IMR-90 (cell line): Measurements from ENCODE around the gene SLC15A3. TPM values are rescaled to one million over a fixed set of nuclear protein-coding genes. Genes with fewer than 3 reads are reported as not detected.
A peak's percentile ranks its signal among the peaks of the same experiment; 100 is the strongest.

ENCODE experiments used
- ATAC-seq: fragments of 200-7000 bp; cut with Tn5 transposase; 2 replicates; pipeline ENCODE4 v1.9.1; 2020; ENCODE audit warnings: low read depth, mild to moderate bottlenecking, moderate library complexity
- BruUV-seq: library from RNA; stranded (reverse); fragments of 400-500 nt; replicated peaks from 2 replicates; lab custom pipeline; 2021; lab: Mats Ljungman, UMichigan
- CTCF ChIA-PET: fragments of 300-600 bp; formaldehyde crosslinking; extraction: SDS; loops from one replicate; lab custom pipeline; 2021; ENCODE audit warnings: antibody characterized with exemption; lab: Yijun Ruan, JAX
- POLR2A ChIA-PET: fragments of 300-600 bp; sonication (Branson Sonifier 250); formaldehyde crosslinking; loops from one replicate; lab custom pipeline; 2022; ENCODE audit warnings: antibody characterized with exemption; ENCODE audit not compliant: unreplicated experiment; lab: Charles Lee
- DNase-seq: peaks from one replicate; pipeline ENCODE4 v3.0.0; 2013
- H2AFZ ChIP-seq: replicated peaks from 2 replicates; pipeline ENCODE3; 2013; ENCODE audit warnings: low read length, mild to moderate bottlenecking; ENCODE audit not compliant: poor library complexity
- H2AK5ac ChIP-seq: 2 replicates; pipeline ENCODE4 v1.6.1; 2013; ENCODE audit warnings: low read depth, low read length, inconsistent platforms
- H2AK9ac ChIP-seq: replicated peaks from 2 replicates; pipeline ENCODE3; 2013; ENCODE audit warnings: mild to moderate bottlenecking, low read depth, low read length, moderate library complexity; ENCODE audit not compliant: poor library complexity
- H2BK120ac ChIP-seq: 2 replicates; pipeline ENCODE4 v1.6.1; 2013; ENCODE audit warnings: low read depth, low read length, inconsistent platforms
- H2BK15ac ChIP-seq: 3 replicates; pipeline ENCODE4 v1.6.1; 2013; ENCODE audit warnings: low read depth, low read length, inconsistent platforms
- H2BK20ac ChIP-seq: 2 replicates; pipeline ENCODE4 v1.6.1; 2013; ENCODE audit warnings: low read depth, mild to moderate bottlenecking, inconsistent platforms, low read length, moderate library complexity
- H2BK5ac ChIP-seq: 2 replicates; pipeline ENCODE4 v1.6.1; 2013; ENCODE audit warnings: mild to moderate bottlenecking, low read depth, low read length, inconsistent platforms; ENCODE audit not compliant: poor library complexity, severe bottlenecking
- H3K14ac ChIP-seq: replicated peaks from 2 replicates; pipeline ENCODE4 v1.6.1; 2013; ENCODE audit warnings: low read depth, low read length, inconsistent platforms
- H3K18ac ChIP-seq: 2 replicates; pipeline ENCODE4 v1.6.1; 2013; ENCODE audit warnings: low read depth, low read length, control low read depth
- H3K23ac ChIP-seq: 2 replicates; pipeline ENCODE4 v1.6.1; 2013; ENCODE audit warnings: low read depth, low read length, inconsistent platforms
- H3K27ac ChIP-seq: 2 replicates; pipeline ENCODE4 v1.5.1; 2013; ENCODE audit warnings: mild to moderate bottlenecking, control low read depth, low read length; ENCODE audit not compliant: insufficient read depth
- H3K27me3 ChIP-seq: 2 replicates; pipeline ENCODE4 v1.6.1; 2013; ENCODE audit warnings: low read length; ENCODE audit not compliant: control insufficient read depth, insufficient read depth
- H3K36me3 ChIP-seq: 2 replicates; pipeline ENCODE4 v1.6.1; 2013; ENCODE audit warnings: low read length, mixed read lengths; ENCODE audit not compliant: control insufficient read depth, insufficient read depth
- H3K4ac ChIP-seq: 2 replicates; pipeline ENCODE4 v1.6.1; 2013; ENCODE audit warnings: low read depth, low read length, inconsistent platforms
- H3K4me1 ChIP-seq: 2 replicates; pipeline ENCODE4 v1.6.1; 2013; ENCODE audit warnings: low read length, mixed read lengths; ENCODE audit not compliant: control insufficient read depth, insufficient read depth
- H3K4me2 ChIP-seq: 2 replicates; pipeline ENCODE4 v1.6.1; 2013; ENCODE audit warnings: low read depth, mild to moderate bottlenecking, control low read depth, low read length, moderate library complexity
- H3K4me3 ChIP-seq: 2 replicates; pipeline ENCODE4 v1.5.1; 2013; ENCODE audit warnings: low read depth, mild to moderate bottlenecking, control low read depth, low read length, moderate library complexity; ENCODE audit not compliant: insufficient read depth
- H3K56ac ChIP-seq: 2 replicates; pipeline ENCODE4 v1.6.1; 2013; ENCODE audit warnings: low read length, inconsistent platforms; ENCODE audit not compliant: insufficient read depth; ENCODE audit errors: extremely low read depth
- H3K79me1 ChIP-seq, 2 experiments: 2 replicates each; pipeline ENCODE4 v1.6.1; 2013; ENCODE audit warnings: low read length in 2 of 2, inconsistent platforms in 1 of 2, low read depth in 1 of 2
- H3K9ac ChIP-seq: 2 replicates; pipeline ENCODE4 v1.6.1; 2013; ENCODE audit warnings: low read depth, low read length, control low read depth
- H3K9me1 ChIP-seq: 2 replicates; pipeline ENCODE4 v1.6.1; 2013; ENCODE audit warnings: low read length, inconsistent platforms; ENCODE audit not compliant: insufficient read depth
- H3K9me3 ChIP-seq: 2 replicates; pipeline ENCODE4 v1.6.1; 2013; ENCODE audit warnings: low read length; ENCODE audit not compliant: control insufficient read depth, insufficient read depth
- H4K20me1 ChIP-seq: 2 replicates; pipeline ENCODE4 v1.6.1; 2013; ENCODE audit warnings: low read length, inconsistent platforms; ENCODE audit not compliant: insufficient read depth
- H4K5ac ChIP-seq: 2 replicates; pipeline ENCODE4 v1.6.1; 2013; ENCODE audit warnings: mild to moderate bottlenecking, low read depth, low read length, control low read depth
- H4K8ac ChIP-seq, 2 experiments: 2 replicates each; pipeline ENCODE4 v1.6.1; 2013; ENCODE audit warnings: low read depth in 2 of 2, low read length in 2 of 2, control low read depth in 1 of 2, inconsistent platforms in 1 of 2
- H4K91ac ChIP-seq: 2 replicates; pipeline ENCODE4 v1.6.1; 2013; ENCODE audit warnings: low read depth, low read length, inconsistent platforms; ENCODE audit not compliant: insufficient read depth
- BHLHE40 ChIP-seq: fragments of 150-350 bp; IDR thresholded peaks from 2 replicates; pipeline ENCODE4 v1.6.1; 2016; ENCODE audit warnings: mild to moderate bottlenecking, low read depth, low read length
- CEBPB ChIP-seq: IDR thresholded peaks from 2 replicates; pipeline ENCODE4 v1.6.1; 2012; ENCODE audit warnings: low read depth, low read length, improper control_type of control experiment
- FOS ChIP-seq: fragments of 150-350 bp; IDR thresholded peaks from 2 replicates; pipeline ENCODE4 v1.6.1; 2016; ENCODE audit warnings: low read depth, low read length
- NFE2L2 ChIP-seq: fragments of 150-350 bp; IDR thresholded peaks from 2 replicates; pipeline ENCODE4 v1.6.1; 2016; ENCODE audit warnings: low read depth, mild to moderate bottlenecking, low read length
- POLR2A ChIP-seq: IDR thresholded peaks from 2 replicates; pipeline ENCODE4 v1.6.1; 2012; ENCODE audit warnings: mild to moderate bottlenecking, low read depth, low read length
- RAD21 ChIP-seq: IDR thresholded peaks from 2 replicates; pipeline ENCODE4 v1.6.1; 2012; ENCODE audit warnings: low read length, improper control_type of control experiment
- RCOR1 ChIP-seq: IDR thresholded peaks from 2 replicates; pipeline ENCODE4 v1.6.1; 2012; ENCODE audit warnings: mild to moderate bottlenecking, low read length, improper control_type of control experiment; ENCODE audit not compliant: insufficient replicate concordance
- SMC3 ChIP-seq: fragments of 150-350 bp; IDR thresholded peaks from 2 replicates; pipeline ENCODE4 v1.6.1; 2016; ENCODE audit warnings: low read depth, mild to moderate bottlenecking, antibody characterized with exemption, low read length, moderate library complexity
- USF2 ChIP-seq: fragments of 150-350 bp; IDR thresholded peaks from 2 replicates; pipeline ENCODE4 v1.6.1; 2017; ENCODE audit warnings: mild to moderate bottlenecking, antibody characterized with exemption, low read length, low read depth
- WGBS, 2 experiments: methylation state at CpG; one replicate each; pipeline versions ENCODE4 v1.1.5 to v1.1.7; 2013; ENCODE audit warnings: missing lambda C conversion rate in 2 of 2; ENCODE audit not compliant: insufficient read length in 1 of 2; ENCODE audit errors: extremely low coverage in 2 of 2; 5-methylcytosine and 5-hydroxymethylcytosine counted together
- dilution Hi-C: fragments of 300-500 bp; cut with HindIII; formaldehyde crosslinking; loops from one replicate; pipeline ENCODE4 v1.14.3; 2018; ENCODE audit warnings: low sequenced_read_pairs; ENCODE audit not compliant: unreplicated experiment
- in situ Hi-C: fragments of 300-500 bp; cut with MboI; formaldehyde crosslinking; loops from 3 replicates; pipeline ENCODE4 v1.14.3; 2019; ENCODE audit warnings: low sequenced_read_pairs, inconsistent platforms, mixed read lengths
- intact Hi-C: fragments of 100-400 bp; cut with micrococcal nuclease; formaldehyde crosslinking; loops from 2 replicates; pipeline ENCODE4 v1.10.0; 2022
- polyA plus RNA-seq, 3 experiments: library from polyadenylated mRNA; depleted of rRNA; stranded (reverse); fragments of >200 nt; gene quantifications; 2 replicates each; pipeline ENCODE4 v1.2.3, GENCODE V29; 2012; ENCODE audit warnings: low replicate concordance in 1 of 3
- total RNA-seq: library from RNA; depleted of rRNA; stranded (reverse); fragments of >200 nt; gene quantifications from 2 replicates; pipeline ENCODE4 v1.2.3, GENCODE V29; 2012
- TF ChIP-seq, protein P1 (sequence below): conservative IDR thresholded peaks from 2 replicates; pipeline ENCODE4 v1.5.1; 2012; ENCODE audit warnings: mild to moderate bottlenecking, low read depth, low read length, improper control_type of control experiment
- TF ChIP-seq, protein P2 (sequence below): fragments of 150-350 bp; IDR thresholded peaks from 2 replicates; pipeline ENCODE4 v1.6.1; 2016; ENCODE audit warnings: low read depth, mild to moderate bottlenecking, low read length, moderate library complexity, borderline replicate concordance

SLC15A3 gene
- total and polyA plus RNA-seq, 2 of the 4 experiments (the other 2 are of a cell fraction), result 3.2 to 4.4 TPM

DNA sequence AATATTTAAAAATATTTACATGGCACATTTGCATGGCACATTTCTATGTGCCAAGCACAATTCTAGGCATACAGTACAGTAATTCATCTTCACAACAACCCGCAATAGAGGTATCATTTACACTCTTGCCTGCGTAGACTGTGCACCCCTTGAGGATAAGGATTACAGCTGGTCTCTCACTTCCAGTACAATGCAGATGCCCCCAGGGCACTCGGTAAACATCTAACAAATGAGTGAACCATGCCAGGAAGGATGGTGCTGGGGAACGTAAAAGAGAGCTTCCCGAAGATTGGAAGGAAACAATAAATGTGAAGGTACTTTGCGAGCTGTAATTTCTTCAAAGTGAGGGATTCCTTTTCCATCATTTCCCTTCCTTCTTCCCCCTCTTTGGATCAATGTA, 46.9 kb downstream of the SLC15A3 start:
- Histone ChIP-seq H3K27me3 (peaks cover 3% of the 10 kb centered on the region), H3K4me2 (peak overlapping the region; percentile 95), H3K23ac (no peak overlapping the region), H2AFZ (no peak overlapping the region), H3K27ac (peak overlapping the region; percentile 42; the same call in 1 of the 2 replicates), H3K4me3 (peak overlapping the region; percentile 69), H4K8ac (no peak overlapping the region; a peak in 1 of 4 replicates), H3K56ac (no peak overlapping the region), H3K9me1 (no peaks in the 10 kb centered on the region), H4K20me1 (peaks cover 30% of the 10 kb centered on the region), H3K9me3 (no peaks in the 10 kb centered on the region), H4K91ac (no peak overlapping the region), H2BK120ac (no peak overlapping the region), H3K4ac (peak overlapping the region; percentile 6; the same call in 1 of the 2 replicates), H2BK15ac (no peak overlapping the region), H2AK9ac (no peak overlapping the region), H3K9ac (peak overlapping the region; percentile 72), H2BK20ac (no peak overlapping the region), H4K5ac (no peak overlapping the region), H3K18ac (no peak overlapping the region), H3K4me1 (peaks cover 3% of the 10 kb centered on the region; the same call in 1 of the 2 replicates), H2BK5ac (peak overlapping the region; percentile 5), H3K79me1 (peaks cover 6 to 44% of the 10 kb centered on the region in 2 experiments; a peak in 3 of 4 replicates), H3K36me3 (peaks cover 29% of the 10 kb centered on the region), H3K14ac (no peak overlapping the region), H2AK5ac (no peak overlapping the region)
- CTCF ChIA-PET, result interaction anchor here (2.6 kb wide), 1 partner anchor 74 kb away, joined by 12 read pairs; no protein-coding TSS in a partner anchor
- intact Hi-C loops, result loop anchor here (5.0 kb wide), 1 partner anchor 267 kb away; no protein-coding TSS in a partner anchor
- POLR2A ChIA-PET, result no interaction called here
- dilution Hi-C loops, result no loop called here
- ATAC-seq (no peak), DNase-seq (no peak)
- BruUV-seq, result TSS peak; percentile 61
- TF ChIP-seq, protein P1, sequence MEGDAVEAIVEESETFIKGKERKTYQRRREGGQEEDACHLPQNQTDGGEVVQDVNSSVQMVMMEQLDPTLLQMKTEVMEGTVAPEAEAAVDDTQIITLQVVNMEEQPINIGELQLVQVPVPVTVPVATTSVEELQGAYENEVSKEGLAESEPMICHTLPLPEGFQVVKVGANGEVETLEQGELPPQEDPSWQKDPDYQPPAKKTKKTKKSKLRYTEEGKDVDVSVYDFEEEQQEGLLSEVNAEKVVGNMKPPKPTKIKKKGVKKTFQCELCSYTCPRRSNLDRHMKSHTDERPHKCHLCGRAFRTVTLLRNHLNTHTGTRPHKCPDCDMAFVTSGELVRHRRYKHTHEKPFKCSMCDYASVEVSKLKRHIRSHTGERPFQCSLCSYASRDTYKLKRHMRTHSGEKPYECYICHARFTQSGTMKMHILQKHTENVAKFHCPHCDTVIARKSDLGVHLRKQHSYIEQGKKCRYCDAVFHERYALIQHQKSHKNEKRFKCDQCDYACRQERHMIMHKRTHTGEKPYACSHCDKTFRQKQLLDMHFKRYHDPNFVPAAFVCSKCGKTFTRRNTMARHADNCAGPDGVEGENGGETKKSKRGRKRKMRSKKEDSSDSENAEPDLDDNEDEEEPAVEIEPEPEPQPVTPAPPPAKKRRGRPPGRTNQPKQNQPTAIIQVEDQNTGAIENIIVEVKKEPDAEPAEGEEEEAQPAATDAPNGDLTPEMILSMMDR, result no peak
- no peak for TF ChIP-seq RAD21
- no peak for TF ChIP-seq CEBPB
- no peak for TF ChIP-seq RCOR1
- no peak for TF ChIP-seq SMC3
- TF ChIP-seq, protein P2, sequence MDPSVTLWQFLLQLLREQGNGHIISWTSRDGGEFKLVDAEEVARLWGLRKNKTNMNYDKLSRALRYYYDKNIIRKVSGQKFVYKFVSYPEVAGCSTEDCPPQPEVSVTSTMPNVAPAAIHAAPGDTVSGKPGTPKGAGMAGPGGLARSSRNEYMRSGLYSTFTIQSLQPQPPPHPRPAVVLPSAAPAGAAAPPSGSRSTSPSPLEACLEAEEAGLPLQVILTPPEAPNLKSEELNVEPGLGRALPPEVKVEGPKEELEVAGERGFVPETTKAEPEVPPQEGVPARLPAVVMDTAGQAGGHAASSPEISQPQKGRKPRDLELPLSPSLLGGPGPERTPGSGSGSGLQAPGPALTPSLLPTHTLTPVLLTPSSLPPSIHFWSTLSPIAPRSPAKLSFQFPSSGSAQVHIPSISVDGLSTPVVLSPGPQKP, result no peak
- no peak for TF ChIP-seq USF2
- no peak for TF ChIP-seq FOS
- no peak for TF ChIP-seq NFE2L2
- TF ChIP-seq POLR2A, result no peak
- TF ChIP-seq BHLHE40, result no peak
- no CpG with 5 or more reads among the region's 6 CpGs for WGBS, 2 experiments
- in situ Hi-C loops, result loop anchor here (25.0 kb wide), 1 partner anchor 1318 kb away; no protein-coding TSS in a partner anchor
